SK-N-SH treated with all-trans-retinoic acid at 6 μM for 48 hours (cell line): ENCODE measurements around the gene PPIP5K2.

Experiments
- ATAC-seq: fragments of 200-7000 bp; cut with Tn5 transposase; 3 replicates; pipeline ENCODE4 v1.9.1; 2020; ENCODE audit warnings: mild to moderate bottlenecking, moderate library complexity
- ARNTL ChIP-seq: fragments of 450-650 bp; formaldehyde crosslinking; IDR thresholded peaks from 2 replicates; pipeline ENCODE4 v1.5.0; 2020; ENCODE audit warnings: low read depth, mild to moderate bottlenecking, moderate library complexity, borderline replicate concordance
- BACH2 ChIP-seq: fragments of 250-450 bp; sonication (Bioruptor Pico); IDR thresholded peaks from 2 replicates; pipeline ENCODE4 v1.9.0; 2021; ENCODE audit warnings: mild to moderate bottlenecking, borderline replicate concordance
- CSDC2 ChIP-seq: fragments of 250-450 bp; sonication (Bioruptor Pico); IDR thresholded peaks from 2 replicates; pipeline ENCODE4 v1.5.0; 2020; ENCODE audit warnings: mild to moderate bottlenecking, moderate library complexity
- ESRRG ChIP-seq: fragments of 250-450 bp; sonication (Bioruptor Pico); IDR thresholded peaks from 2 replicates; pipeline ENCODE4 v1.6.1; 2021; ENCODE audit warnings: mild to moderate bottlenecking
- GLIS3 ChIP-seq: fragments of 250-450 bp; sonication (Bioruptor Pico); IDR thresholded peaks from 2 replicates; pipeline ENCODE4 v1.5.0; 2020; ENCODE audit warnings: mild to moderate bottlenecking, moderate library complexity
- ISL1 ChIP-seq: fragments of 250-450 bp; sonication (Bioruptor Pico); IDR thresholded peaks from 2 replicates; pipeline ENCODE4 v2.1.2; 2022; ENCODE audit warnings: mild to moderate bottlenecking, moderate library complexity
- OSR1 ChIP-seq: fragments of 250-450 bp; sonication (Bioruptor Pico); IDR thresholded peaks from 2 replicates; pipeline ENCODE4 v1.8.0; 2022; ENCODE audit warnings: moderate library complexity, mild to moderate bottlenecking, inconsistent platforms
- PPARA ChIP-seq: fragments of 250-450 bp; sonication (Bioruptor Pico); IDR thresholded peaks from 2 replicates; pipeline ENCODE4 v1.5.0; 2020; ENCODE audit warnings: mild to moderate bottlenecking, borderline replicate concordance
- SNAI2 ChIP-seq: fragments of 250-450 bp; sonication (Bioruptor Pico); IDR thresholded peaks from 2 replicates; pipeline ENCODE4 v1.5.0; 2020; ENCODE audit warnings: mild to moderate bottlenecking, moderate library complexity
- TCF4 ChIP-seq: fragments of 250-450 bp; sonication (Bioruptor Pico); IDR thresholded peaks from 2 replicates; pipeline ENCODE4 v1.8.0; 2021; ENCODE audit warnings: mild to moderate bottlenecking, moderate library complexity, borderline replicate concordance
- TOX ChIP-seq: fragments of 250-450 bp; sonication (Bioruptor Pico); IDR thresholded peaks from 2 replicates; pipeline ENCODE4 v1.8.0; 2021; ENCODE audit warnings: mild to moderate bottlenecking, moderate library complexity, borderline replicate concordance
- ZC3H10 ChIP-seq: fragments of 250-450 bp; sonication (Bioruptor Pico); IDR thresholded peaks from 2 replicates; pipeline ENCODE4 v1.5.1; 2021; ENCODE audit warnings: mild to moderate bottlenecking, moderate library complexity
- ZFP3 ChIP-seq: fragments of 250-450 bp; sonication (Bioruptor Pico); IDR thresholded peaks from 2 replicates; pipeline ENCODE4 v1.5.0; 2020; ENCODE audit warnings: mild to moderate bottlenecking, moderate library complexity
- ZFP30 ChIP-seq: fragments of 450-650 bp; formaldehyde crosslinking; IDR thresholded peaks from 2 replicates; pipeline ENCODE4 v1.5.0; 2022; ENCODE audit warnings: mild to moderate bottlenecking, moderate library complexity
- ZNF565 ChIP-seq: fragments of 450-650 bp; formaldehyde crosslinking; conservative IDR thresholded peaks from 2 replicates; pipeline ENCODE4 v1.5.0; 2020; ENCODE audit warnings: low read depth, mild to moderate bottlenecking, moderate library complexity
- ZNF70 ChIP-seq: fragments of 450-650 bp; formaldehyde crosslinking; IDR thresholded peaks from 2 replicates; pipeline ENCODE4 v1.5.0; 2020; ENCODE audit warnings: mild to moderate bottlenecking, moderate library complexity
- ZNF8 ChIP-seq: fragments of 450-650 bp; formaldehyde crosslinking; IDR thresholded peaks from 2 replicates; pipeline ENCODE4 v1.5.0; 2020; ENCODE audit warnings: mild to moderate bottlenecking, moderate library complexity
- TF ChIP-seq, protein P1 (sequence below): fragments of 250-450 bp; sonication (Bioruptor Pico); IDR thresholded peaks from 2 replicates; pipeline ENCODE4 v1.8.0; 2021; ENCODE audit warnings: low read depth, mild to moderate bottlenecking, moderate library complexity, borderline replicate concordance
- TF ChIP-seq, protein P2 (sequence below): fragments of 250-450 bp; sonication (Bioruptor Pico); IDR thresholded peaks from 2 replicates; pipeline ENCODE4 v1.5.0; 2020; ENCODE audit warnings: mild to moderate bottlenecking, moderate library complexity
- TF ChIP-seq, protein P3 (sequence below): fragments of 250-450 bp; sonication (Bioruptor Pico); IDR thresholded peaks from 2 replicates; pipeline ENCODE4 v1.5.1; 2021; ENCODE audit warnings: mild to moderate bottlenecking, moderate library complexity
- TF ChIP-seq, protein P4 (sequence below): fragments of 250-450 bp; sonication (Bioruptor Pico); IDR thresholded peaks from 2 replicates; pipeline ENCODE4 v1.5.1; 2020; ENCODE audit warnings: low read depth, mild to moderate bottlenecking, moderate library complexity
- TF ChIP-seq, protein P5 (sequence below): fragments of 250-450 bp; sonication (Bioruptor Pico); IDR thresholded peaks from 2 replicates; pipeline ENCODE4 v1.8.0; 2020; ENCODE audit warnings: mild to moderate bottlenecking, moderate library complexity, borderline replicate concordance

Gene PPIP5K2

DNA sequence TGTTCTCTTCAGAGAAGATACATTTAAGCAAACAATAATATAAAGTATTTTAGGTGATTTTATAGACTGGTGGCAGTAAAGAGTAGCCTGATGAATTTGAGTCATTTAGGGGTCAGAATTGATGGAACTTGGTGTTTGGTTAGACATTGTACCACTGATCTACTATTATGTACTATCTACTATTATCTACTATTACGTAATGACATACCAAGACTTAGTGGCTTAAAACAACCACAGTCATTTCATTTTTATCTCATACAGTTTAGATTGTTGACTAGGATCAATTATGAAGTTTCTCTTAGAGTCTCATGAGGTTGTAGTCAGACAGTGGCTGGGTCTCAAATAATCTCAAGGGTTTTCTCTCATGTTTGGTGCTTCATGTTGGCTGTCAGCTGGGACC lies 54.0 kb downstream of the PPIP5K2 start:
- TF ChIP-seq BACH2 (CRISPR knock-in tag) (no peak), ZNF70 (CRISPR knock-in tag) (no peak), ISL1 (no peak), CSDC2 (CRISPR knock-in tag) (no peak), SNAI2 (CRISPR knock-in tag) (no peak), ZFP3 (CRISPR knock-in tag) (no peak), ZNF565 (CRISPR knock-in tag) (no peak), TOX (CRISPR knock-in tag) (no peak), ZFP30 (CRISPR knock-in tag) (no peak), ESRRG (CRISPR knock-in tag) (no peak), ZC3H10 (CRISPR knock-in tag) (no peak), PPARA (no peak)
- TF ChIP-seq, protein P1, sequence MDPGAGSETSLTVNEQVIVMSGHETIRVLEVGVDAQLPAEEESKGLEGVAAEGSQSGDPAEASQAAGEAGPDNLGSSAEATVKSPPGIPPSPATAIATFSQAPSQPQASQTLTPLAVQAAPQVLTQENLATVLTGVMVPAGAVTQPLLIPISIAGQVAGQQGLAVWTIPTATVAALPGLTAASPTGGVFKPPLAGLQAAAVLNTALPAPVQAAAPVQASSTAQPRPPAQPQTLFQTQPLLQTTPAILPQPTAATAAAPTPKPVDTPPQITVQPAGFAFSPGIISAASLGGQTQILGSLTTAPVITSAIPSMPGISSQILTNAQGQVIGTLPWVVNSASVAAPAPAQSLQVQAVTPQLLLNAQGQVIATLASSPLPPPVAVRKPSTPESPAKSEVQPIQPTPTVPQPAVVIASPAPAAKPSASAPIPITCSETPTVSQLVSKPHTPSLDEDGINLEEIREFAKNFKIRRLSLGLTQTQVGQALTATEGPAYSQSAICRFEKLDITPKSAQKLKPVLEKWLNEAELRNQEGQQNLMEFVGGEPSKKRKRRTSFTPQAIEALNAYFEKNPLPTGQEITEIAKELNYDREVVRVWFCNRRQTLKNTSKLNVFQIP (CRISPR knock-in tag): no peak
- TF ChIP-seq, protein P2, sequence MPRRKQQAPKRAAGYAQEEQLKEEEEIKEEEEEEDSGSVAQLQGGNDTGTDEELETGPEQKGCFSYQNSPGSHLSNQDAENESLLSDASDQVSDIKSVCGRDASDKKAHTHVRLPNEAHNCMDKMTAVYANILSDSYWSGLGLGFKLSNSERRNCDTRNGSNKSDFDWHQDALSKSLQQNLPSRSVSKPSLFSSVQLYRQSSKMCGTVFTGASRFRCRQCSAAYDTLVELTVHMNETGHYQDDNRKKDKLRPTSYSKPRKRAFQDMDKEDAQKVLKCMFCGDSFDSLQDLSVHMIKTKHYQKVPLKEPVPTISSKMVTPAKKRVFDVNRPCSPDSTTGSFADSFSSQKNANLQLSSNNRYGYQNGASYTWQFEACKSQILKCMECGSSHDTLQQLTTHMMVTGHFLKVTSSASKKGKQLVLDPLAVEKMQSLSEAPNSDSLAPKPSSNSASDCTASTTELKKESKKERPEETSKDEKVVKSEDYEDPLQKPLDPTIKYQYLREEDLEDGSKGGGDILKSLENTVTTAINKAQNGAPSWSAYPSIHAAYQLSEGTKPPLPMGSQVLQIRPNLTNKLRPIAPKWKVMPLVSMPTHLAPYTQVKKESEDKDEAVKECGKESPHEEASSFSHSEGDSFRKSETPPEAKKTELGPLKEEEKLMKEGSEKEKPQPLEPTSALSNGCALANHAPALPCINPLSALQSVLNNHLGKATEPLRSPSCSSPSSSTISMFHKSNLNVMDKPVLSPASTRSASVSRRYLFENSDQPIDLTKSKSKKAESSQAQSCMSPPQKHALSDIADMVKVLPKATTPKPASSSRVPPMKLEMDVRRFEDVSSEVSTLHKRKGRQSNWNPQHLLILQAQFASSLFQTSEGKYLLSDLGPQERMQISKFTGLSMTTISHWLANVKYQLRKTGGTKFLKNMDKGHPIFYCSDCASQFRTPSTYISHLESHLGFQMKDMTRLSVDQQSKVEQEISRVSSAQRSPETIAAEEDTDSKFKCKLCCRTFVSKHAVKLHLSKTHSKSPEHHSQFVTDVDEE: no peak
- TF ChIP-seq, protein P3, sequence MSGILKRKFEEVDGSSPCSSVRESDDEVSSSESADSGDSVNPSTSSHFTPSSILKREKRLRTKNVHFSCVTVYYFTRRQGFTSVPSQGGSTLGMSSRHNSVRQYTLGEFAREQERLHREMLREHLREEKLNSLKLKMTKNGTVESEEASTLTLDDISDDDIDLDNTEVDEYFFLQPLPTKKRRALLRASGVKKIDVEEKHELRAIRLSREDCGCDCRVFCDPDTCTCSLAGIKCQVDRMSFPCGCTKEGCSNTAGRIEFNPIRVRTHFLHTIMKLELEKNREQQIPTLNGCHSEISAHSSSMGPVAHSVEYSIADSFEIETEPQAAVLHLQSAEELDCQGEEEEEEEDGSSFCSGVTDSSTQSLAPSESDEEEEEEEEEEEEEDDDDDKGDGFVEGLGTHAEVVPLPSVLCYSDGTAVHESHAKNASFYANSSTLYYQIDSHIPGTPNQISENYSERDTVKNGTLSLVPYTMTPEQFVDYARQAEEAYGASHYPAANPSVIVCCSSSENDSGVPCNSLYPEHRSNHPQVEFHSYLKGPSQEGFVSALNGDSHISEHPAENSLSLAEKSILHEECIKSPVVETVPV: no peak
- TF ChIP-seq, protein P4, sequence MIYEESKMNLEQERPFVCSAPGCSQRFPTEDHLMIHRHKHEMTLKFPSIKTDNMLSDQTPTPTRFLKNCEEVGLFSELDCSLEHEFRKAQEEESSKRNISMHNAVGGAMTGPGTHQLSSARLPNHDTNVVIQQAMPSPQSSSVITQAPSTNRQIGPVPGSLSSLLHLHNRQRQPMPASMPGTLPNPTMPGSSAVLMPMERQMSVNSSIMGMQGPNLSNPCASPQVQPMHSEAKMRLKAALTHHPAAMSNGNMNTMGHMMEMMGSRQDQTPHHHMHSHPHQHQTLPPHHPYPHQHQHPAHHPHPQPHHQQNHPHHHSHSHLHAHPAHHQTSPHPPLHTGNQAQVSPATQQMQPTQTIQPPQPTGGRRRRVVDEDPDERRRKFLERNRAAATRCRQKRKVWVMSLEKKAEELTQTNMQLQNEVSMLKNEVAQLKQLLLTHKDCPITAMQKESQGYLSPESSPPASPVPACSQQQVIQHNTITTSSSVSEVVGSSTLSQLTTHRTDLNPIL (CRISPR knock-in tag): no peak
- no peak for ATAC-seq

- TF ChIP-seq ZNF70 (CRISPR knock-in tag): no peak
- no peak for TF ChIP-seq BACH2 (CRISPR knock-in tag)
- no peak for TF ChIP-seq OSR1 (CRISPR knock-in tag)
- no peak for TF ChIP-seq ZNF565 (CRISPR knock-in tag)
- TF ChIP-seq, protein P2: no peak
- no peak for TF ChIP-seq ESRRG (CRISPR knock-in tag)
- TF ChIP-seq, all 23 proteins: peak for 0
- ATAC-seq: no peak
Observed at GRCh38 chr5:103177543-103177942, 57.4 kb downstream of the PPIP5K2 start.

DNA sequence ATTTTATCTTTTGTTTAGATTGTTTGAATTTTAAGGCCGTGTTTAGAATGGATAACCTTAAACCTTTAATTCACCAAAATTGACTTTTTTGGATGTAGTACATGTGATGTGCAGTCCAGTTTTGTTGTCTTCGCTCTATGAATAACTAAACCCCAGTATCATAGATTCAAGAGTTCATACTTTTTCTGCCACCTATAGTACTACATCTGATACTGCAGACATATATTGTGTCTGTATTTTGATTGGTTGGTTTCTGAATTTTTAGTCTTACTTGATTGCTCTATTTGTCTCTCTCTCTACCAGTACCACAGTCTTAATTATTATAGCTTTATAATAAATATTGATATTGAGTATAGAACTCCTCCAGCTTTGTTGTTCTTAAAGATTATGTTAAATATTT lies 58.1 kb downstream of the PPIP5K2 start:
- no peak for ATAC-seq
- TF ChIP-seq GLIS3 (CRISPR knock-in tag) (no peak), BACH2 (CRISPR knock-in tag) (no peak), ZFP30 (CRISPR knock-in tag) (no peak), ZFP3 (CRISPR knock-in tag) (no peak), TOX (CRISPR knock-in tag) (no peak), ARNTL (no peak), TCF4 (CRISPR knock-in tag) (no peak), ZC3H10 (CRISPR knock-in tag) (no peak), ESRRG (CRISPR knock-in tag) (no peak), ZNF8 (CRISPR knock-in tag) (no peak)
- TF ChIP-seq, protein P5, sequence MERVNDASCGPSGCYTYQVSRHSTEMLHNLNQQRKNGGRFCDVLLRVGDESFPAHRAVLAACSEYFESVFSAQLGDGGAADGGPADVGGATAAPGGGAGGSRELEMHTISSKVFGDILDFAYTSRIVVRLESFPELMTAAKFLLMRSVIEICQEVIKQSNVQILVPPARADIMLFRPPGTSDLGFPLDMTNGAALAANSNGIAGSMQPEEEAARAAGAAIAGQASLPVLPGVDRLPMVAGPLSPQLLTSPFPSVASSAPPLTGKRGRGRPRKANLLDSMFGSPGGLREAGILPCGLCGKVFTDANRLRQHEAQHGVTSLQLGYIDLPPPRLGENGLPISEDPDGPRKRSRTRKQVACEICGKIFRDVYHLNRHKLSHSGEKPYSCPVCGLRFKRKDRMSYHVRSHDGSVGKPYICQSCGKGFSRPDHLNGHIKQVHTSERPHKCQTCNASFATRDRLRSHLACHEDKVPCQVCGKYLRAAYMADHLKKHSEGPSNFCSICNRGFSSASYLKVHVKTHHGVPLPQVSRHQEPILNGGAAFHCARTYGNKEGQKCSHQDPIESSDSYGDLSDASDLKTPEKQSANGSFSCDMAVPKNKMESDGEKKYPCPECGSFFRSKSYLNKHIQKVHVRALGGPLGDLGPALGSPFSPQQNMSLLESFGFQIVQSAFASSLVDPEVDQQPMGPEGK (CRISPR knock-in tag): no peak
- TF ChIP-seq, protein P4 (CRISPR knock-in tag): no peak
